ENCODE data around the gene SHH.
"Not testable (repeated sequence)": the region's sequence is repeated elsewhere in the genome, so short reads cannot be mapped to it uniquely, and the experiment has no call there.

Gene SHH

GRCh38 chr7:155842496-155843265 lies 30.4 kb upstream of the SHH start:
- DNase-seq (ENCODE audit: low read depth) = no peak

- DNase-seq (ENCODE audit: low read depth) = no peak
Measured at GRCh38 chr7:155840909-155841308, 28.6 kb upstream of the SHH start.

DNA sequence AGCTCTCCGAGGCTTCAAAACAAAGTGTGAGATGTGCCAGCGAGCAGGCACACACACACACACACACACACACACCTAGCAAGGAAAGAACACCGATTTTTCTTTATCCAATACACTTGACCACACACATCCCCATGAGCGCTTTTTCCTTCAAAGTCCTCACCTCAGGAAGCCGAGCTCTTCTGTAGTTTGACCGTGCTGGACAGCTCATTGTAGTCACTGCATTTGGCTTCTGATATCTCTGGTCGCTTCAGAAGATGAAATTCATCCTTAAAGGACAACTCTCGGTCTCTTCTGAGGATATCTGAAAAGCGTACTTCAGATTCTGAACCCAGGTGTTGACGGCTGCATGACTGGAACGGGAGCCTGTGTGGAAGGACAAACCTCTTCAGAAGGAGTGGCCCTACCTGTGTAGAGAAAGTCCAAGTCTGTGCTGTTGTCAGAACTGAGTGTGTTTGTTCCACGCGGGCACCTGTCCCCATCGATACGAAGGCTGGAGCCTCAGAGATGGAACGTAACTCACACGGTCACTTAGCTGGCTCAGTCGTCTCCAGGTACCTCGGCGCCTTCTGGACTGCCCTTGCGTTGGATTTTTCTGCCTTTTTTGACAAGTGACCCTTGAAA lies 28.1 kb upstream of the SHH start:
- DNase-seq (ENCODE audit: low read depth) = no peak

GRCh38 chr7:155839461-155839860 lies 27.2 kb upstream of the SHH start:
- DNase-seq (ENCODE audit: low read depth) = no peak

DNA sequence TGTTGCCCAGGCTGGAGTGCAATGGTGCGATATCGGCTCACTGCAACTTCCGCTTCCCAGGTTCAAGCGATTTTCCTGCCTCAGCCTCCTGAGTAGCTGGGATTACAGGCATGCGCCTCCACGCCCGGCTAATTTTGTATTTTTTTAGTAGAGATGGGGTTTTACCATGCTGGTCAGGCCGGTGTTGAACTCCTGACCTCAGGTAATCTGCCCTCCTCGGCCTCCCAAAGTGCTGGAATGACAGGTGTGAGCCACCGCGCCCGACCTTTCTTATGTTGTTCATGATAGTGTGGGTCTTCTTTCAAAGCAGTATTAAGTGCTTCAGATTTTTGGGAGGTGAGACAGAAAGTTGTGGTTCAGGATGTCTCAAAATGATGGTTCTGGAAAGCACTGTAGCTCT lies 26.0 kb upstream of the SHH start:
- DNase-seq (ENCODE audit: low read depth) = not testable (repeated sequence)

DNA sequence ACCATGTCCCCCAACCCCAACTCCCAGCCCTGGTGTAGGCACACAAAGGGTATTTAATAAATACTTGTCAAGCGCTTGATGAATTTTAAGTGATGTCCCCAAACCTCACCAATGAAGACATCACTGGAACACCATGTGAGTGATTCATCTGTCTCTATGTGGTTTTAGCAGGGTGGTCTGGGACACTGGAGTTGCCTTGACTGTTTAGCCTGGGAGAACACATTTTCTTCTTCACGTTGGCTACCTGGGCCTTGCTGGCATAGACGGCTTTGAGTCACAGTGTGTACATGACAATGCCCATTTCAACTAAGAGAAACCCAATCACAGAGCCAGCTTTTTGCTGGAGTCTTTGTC lies 24.8 kb upstream of the SHH start:
- no peak for DNase-seq (ENCODE audit: low read depth)

DNA sequence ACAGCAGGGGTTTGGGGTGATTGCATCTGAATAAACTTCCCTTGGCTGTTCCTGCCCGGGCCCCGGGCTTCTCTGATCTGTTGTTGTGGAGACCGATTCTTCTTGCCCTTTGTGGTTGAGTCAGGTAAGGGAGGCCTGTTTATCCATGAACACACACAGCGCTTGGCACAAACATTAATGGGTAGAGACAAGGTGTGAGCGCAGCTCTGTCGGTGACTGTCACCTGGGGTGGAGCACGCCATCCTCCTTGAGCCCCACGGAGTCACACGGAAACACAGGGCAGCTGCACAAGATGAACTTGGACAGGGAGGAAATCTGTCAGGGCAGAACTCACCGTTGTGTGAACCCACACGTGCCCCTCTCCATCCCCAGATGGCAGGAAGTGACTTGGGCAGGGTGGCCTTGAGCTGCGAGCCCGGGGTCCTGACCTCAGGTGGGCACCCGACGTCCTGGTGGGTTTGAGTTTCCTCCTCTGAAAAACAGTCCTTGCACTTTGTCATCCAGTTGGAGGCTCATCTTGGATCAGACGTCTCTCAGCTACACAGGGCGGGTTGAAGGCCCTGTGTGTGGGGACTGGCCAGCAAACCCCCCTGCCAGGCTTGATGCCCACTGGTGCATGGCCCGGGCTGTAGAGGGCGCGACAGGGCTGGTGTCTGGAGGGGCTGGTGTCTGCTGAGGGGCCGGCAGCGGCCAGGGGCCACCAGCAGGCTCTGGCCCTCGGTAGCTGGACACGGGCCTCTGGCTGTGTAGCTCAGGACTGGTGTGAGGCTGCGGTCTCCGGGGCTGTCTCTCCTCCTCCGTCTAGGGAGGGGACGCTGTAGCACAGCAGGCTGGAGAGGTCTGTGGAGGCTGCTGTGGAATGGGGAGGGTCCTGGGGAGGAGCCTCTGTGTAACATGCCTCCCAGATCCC lies 24.2 kb upstream of the SHH start:
- no peak for DNase-seq (ENCODE audit: low read depth)

- DNase-seq (ENCODE audit: low read depth) = no peak
Measured at GRCh38 chr7:155835446-155836215, 23.4 kb upstream of the SHH start.

DNA sequence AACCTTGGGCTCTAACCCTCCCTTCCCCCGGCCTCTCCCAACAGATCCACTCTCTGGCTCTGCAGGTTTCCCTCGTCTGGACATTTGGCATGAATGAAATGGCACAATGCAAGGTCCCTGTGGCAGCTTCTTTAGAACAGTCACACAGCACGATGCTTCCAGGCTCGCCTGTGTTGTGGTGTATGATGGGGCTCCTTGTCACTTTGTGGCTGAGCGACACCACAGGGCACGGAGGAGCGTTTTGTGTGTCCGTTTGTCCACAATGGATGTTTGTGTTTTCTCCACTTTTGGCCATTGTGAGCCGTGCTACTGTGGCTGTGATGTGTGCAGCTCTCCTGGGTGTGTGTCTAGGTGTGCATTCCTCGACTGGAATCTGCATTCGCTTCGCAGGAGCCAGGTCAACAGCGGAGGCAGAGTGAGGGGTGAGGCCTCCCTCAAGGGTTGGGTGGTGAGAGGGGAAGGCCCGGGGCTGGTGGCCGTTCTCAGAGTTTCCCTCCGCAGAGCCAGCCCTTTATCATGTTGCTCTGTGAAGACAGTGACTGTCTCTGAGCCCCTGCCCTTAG lies 22.3 kb upstream of the SHH start:
- DNase-seq (ENCODE audit: low read depth) = no peak

GRCh38 chr7:155833651-155834050 lies 21.4 kb upstream of the SHH start:
- DNase-seq (ENCODE audit: low read depth) = no peak

DNA sequence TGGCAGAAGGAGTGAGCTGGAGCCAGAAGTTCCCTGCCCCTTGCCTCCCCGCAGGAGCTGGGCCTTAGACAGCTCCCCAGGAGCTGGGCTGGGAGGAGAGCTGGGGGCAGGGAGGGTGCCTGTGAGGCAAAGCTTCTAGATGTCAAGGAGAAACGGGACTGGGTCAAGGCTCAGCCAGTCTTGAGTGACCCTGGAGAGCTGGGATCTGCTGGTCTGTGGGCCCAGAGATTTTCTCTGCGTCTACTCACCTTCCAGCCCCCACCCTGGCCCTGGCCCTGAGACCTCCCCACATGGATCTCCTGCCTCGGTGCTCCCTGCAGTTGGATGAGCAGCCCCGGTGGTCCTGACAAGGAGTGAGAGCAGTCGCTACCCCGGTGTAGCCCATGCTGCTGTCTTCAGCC lies 20.3 kb upstream of the SHH start:
- DNase-seq (ENCODE audit: low read depth) = no peak

DNA sequence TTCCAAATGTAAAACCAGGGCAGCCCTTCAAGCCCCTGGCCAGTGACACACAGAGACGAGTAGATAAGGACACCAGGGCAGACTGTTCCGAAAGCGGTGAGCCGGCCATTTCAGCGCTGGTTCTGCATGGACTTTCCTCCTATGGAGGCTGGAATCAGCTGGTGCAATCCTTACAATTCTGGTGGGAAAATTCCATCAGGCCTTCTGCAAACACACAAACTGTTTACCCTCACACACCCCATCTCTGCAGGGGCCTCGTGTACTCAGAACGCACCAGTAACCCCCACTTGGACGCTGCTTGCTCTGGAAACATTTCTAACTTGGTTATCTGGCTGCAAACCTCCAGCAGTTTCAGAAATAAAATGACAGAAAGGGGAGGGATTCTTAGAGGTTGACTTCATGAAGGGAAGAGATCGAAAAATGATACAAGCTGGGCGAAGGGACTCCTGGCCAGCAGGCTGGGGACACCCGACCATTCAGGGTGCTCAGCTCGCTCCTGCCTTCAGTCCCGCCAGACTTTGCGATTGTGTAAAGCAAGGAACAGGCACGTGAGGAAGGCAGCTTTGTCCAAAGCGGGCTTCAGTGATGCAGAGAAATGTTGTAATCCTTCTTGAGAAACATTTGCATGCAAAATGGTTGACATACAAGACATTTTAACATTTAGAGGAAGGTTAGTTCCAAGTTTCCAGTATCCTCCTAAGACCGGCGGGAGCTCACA lies 19.7 kb upstream of the SHH start:
- DNase-seq (ENCODE audit: low read depth) = no peak

DNA sequence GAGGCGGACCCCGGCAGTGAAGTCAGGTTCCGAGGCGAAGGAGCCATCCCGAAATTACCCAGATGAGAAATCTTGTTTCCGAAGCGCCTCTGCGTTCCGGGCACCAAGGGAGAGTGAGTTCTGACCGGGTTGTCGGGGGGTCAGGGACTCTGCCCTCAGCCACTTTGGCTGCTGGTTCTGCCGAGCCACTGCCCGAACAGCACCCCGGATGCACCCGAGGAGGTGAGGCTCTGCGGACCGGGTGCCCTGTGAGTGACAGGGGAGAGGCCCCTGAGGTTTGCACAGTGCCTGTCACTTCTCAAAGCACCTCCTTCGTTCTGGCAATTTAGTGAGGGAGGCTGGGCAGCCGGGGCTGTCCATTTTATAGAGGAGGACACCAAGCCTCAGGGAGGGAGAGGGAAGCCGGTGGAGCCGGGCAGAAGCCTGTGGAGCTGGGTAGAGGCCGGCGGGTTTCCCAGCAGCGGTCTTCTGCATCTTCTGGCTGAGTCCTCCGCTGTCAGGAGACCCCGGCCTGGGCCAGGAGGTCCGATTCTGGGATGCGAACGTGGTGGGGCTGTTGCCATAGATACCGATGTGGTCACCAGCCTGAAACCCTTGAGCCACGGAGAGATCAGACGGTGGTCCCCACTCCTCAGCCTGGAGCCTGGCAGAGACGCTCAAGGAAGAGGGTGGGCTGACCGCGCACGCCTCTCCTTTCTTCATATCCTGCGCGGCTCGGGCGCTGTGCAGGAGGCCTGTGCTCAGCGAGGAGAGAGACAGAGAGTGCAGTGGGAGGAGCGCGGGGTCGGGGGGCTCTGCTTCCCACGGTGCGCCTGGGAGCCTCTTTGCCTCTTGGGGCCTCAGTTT lies 18.9 kb upstream of the SHH start:
- no peak for DNase-seq (ENCODE audit: low read depth)

GRCh38 chr7:155829796-155830470 lies 17.7 kb upstream of the SHH start:
- DNase-seq (ENCODE audit: low read depth) = no peak

- DNase-seq (ENCODE audit: low read depth) = no peak
Measured at GRCh38 chr7:155825336-155825735, 13.1 kb upstream of the SHH start.

DNA sequence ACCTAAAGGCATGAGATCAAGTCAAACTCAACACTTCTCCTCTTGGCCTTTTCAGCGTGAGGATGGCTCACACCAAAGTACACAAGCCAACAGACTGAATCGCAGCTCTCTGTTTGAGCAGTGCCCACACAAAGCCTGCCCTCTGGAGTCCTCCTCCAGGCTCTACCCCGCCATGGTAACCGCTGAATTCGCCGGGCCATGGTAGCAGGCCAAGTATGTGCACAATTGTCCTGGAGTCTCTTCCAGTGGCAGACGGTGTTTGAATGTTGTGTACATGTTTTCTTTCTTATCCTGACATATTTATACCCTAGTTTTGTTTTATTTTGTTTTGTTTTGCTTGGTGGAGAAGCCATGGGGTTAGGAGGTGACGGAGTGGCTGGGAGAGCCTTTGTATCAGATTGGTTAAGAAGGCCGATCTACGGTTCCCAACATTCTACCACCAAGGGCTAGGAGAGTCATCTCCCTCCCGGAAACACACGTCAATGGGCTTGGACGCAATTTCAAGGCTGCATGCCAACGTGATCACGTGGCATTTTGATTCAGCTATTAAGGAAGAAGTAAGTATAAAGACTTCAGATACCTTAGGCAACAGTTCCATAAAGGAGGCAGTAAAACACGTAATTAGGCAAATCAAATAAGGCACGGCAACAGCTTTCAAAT lies 12.1 kb upstream of the SHH start:
- DNase-seq (ENCODE audit: low read depth) = no peak

DNA sequence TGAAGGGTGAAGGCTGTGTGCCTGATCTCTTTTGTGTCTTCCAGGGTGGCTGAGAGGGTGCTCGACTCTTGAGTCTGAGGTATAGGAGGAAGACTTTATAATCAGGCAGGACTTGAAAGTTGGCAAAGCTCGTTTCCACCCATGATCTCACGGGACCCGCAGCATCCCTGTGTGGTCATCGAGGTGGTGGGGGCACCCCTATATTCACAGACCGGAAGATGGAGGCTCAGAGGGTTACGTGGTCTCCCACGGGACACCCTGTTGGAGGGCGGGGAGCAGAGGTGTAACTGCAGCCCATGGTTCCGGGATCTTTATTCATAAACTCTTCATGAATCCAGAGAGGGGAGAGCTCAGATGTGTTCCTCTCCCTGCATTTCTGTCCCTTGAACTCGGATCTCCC lies 9.6 kb upstream of the SHH start:
- DNase-seq (ENCODE audit: low read depth) = no peak

DNA sequence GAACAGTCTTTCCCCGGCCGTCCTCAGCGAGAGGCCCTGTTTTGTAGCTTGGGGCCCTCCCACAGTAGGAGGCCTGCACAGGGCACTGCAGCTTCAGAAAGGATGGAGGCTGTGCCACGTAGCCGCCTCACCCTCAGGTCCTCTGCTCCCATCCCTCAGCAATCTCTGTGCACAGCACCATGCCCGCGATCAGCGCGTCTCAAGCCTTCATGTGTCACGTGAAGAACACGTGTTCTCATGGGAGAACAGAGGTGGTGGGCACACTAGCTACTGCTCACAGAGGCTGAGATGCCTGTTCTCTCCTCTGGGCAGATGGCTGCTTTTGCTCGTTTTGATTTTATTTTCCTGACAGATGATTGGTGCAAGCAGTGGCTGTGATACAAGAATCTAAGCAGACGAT lies 8.5 kb upstream of the SHH start:
- DNase-seq (ENCODE audit: low read depth) = no peak

- DNase-seq (ENCODE audit: low read depth) = no peak
Measured at GRCh38 chr7:155820246-155820645, 8.0 kb upstream of the SHH start.
